Liver (tissue), 9 donors: ENCODE data around the gene NTNG1. TPM values are rescaled to one million over a fixed set of nuclear protein-coding genes. Genes with fewer than 3 reads are reported as not detected.

Experiments used
- DNase-seq: peaks from one replicate; pipeline ENCODE4 v3.0.0-alpha.2; 2017; ENCODE audit warnings: low spot score
- H3K27ac ChIP-seq, 2 donors: one replicate each; pipeline ENCODE4 v1.7.0; 2013; ENCODE audit warnings: inconsistent platforms in 2 of 2, low read length in 2 of 2, control low read depth in 1 of 2, low read depth in 1 of 2, mild to moderate bottlenecking in 1 of 2
- H3K27me3 ChIP-seq, 4 donors: one replicate each; pipeline versions ENCODE4 v1.6.1 to v1.7.0; 2013; ENCODE audit warnings: low read length in 3 of 4, inconsistent platforms in 1 of 4, mild to moderate bottlenecking in 1 of 4, moderate library complexity in 1 of 4; ENCODE audit not compliant: control insufficient read depth in 4 of 4, insufficient read depth in 4 of 4
- H3K36me3 ChIP-seq, 4 donors: one replicate each; pipeline versions ENCODE4 v1.6.1 to v1.7.0; 2013; ENCODE audit warnings: low read length in 3 of 4, mild to moderate bottlenecking in 3 of 4, low read depth in 1 of 4, moderate library complexity in 1 of 4; ENCODE audit not compliant: control insufficient read depth in 4 of 4, insufficient read depth in 3 of 4
- H3K4me1 ChIP-seq, 4 donors: one replicate each; pipeline versions ENCODE4 v1.6.1 to v1.7.0; 2013; ENCODE audit warnings: low read length in 3 of 4, mild to moderate bottlenecking in 3 of 4, moderate library complexity in 1 of 4; ENCODE audit not compliant: control insufficient read depth in 4 of 4, insufficient read depth in 4 of 4
- H3K4me3 ChIP-seq, 3 donors: one replicate each; pipeline versions ENCODE4 v1.6.1 to v1.7.0; 2013; ENCODE audit warnings: low read length in 3 of 3, control low read depth in 1 of 3, low read depth in 1 of 3, mild to moderate bottlenecking in 1 of 3
- H3K9ac ChIP-seq, 2 donors: one replicate each; pipeline ENCODE4 v1.7.0; 2013; ENCODE audit warnings: low read length in 2 of 2, mild to moderate bottlenecking in 2 of 2, moderate library complexity in 2 of 2, control low read depth in 1 of 2, low read depth in 1 of 2
- H3K9me3 ChIP-seq, 4 donors: one replicate each; pipeline versions ENCODE4 v1.6.1 to v1.7.0; 2013; ENCODE audit warnings: low read length in 3 of 4; ENCODE audit not compliant: control insufficient read depth in 4 of 4
- ATF3 ChIP-seq: IDR thresholded peaks from 2 replicates; pipeline ENCODE4 v1.6.1; 2016; ENCODE audit warnings: antibody characterized with exemption
- CTCF ChIP-seq: fragments of 150-350 bp; IDR thresholded peaks from 2 replicates; pipeline ENCODE4 v1.5.1; 2017; ENCODE audit warnings: improper control_type of control experiment, low read depth, low read length; ENCODE audit not compliant: missing input control
- EGR1 ChIP-seq, 2 donors: IDR thresholded peaks; 2 replicates each; pipeline ENCODE4 v1.6.1; 2016 to 2018; ENCODE audit warnings: antibody characterized with exemption in 2 of 2, low read depth in 2 of 2
- FOXA1 ChIP-seq: IDR thresholded peaks from 2 replicates; pipeline ENCODE4 v1.6.1; 2016; ENCODE audit warnings: antibody characterized with exemption
- FOXA2 ChIP-seq: IDR thresholded peaks from 2 replicates; pipeline ENCODE4 v1.6.1; 2016; ENCODE audit warnings: antibody characterized with exemption
- GABPA ChIP-seq, 2 donors: IDR thresholded peaks in 1 of 2; conservative IDR thresholded peaks in 1 of 2; 2 replicates each; pipeline ENCODE4 v1.6.1; 2016; ENCODE audit warnings: antibody characterized with exemption in 2 of 2, mild to moderate bottlenecking in 1 of 2, moderate library complexity in 1 of 2
- HNF4A ChIP-seq, 2 donors: conservative IDR thresholded peaks; 2 replicates each; pipeline ENCODE4 v1.6.1; 2016; ENCODE audit warnings: antibody characterized with exemption in 2 of 2, mild to moderate bottlenecking in 2 of 2
- HNF4G ChIP-seq: IDR thresholded peaks from 2 replicates; pipeline ENCODE4 v1.6.1; 2016; ENCODE audit warnings: antibody characterized with exemption
- JUND ChIP-seq, 2 donors: IDR thresholded peaks; 2 replicates each; pipeline ENCODE4 v1.6.1; 2016; ENCODE audit warnings: antibody characterized with exemption in 2 of 2
- MAX ChIP-seq: IDR thresholded peaks from 2 replicates; pipeline ENCODE4 v1.6.1; 2016; ENCODE audit warnings: antibody characterized with exemption
- NR2F2 ChIP-seq: IDR thresholded peaks from 2 replicates; pipeline ENCODE4 v1.6.1; 2016; ENCODE audit warnings: antibody characterized with exemption
- RAD21 ChIP-seq, 2 donors: IDR thresholded peaks; 2 replicates each; pipeline ENCODE4 v1.6.1; 2016; ENCODE audit warnings: antibody characterized with exemption in 2 of 2, mild to moderate bottlenecking in 2 of 2
- RXRA ChIP-seq, 2 donors: IDR thresholded peaks; 2 replicates each; pipeline ENCODE4 v1.6.1; 2017 to 2018; ENCODE audit warnings: antibody characterized with exemption in 2 of 2, mild to moderate bottlenecking in 1 of 2
- SP1 ChIP-seq: IDR thresholded peaks from 2 replicates; pipeline ENCODE4 v1.6.1; 2018; ENCODE audit warnings: antibody characterized with exemption, mild to moderate bottlenecking
- TAF1 ChIP-seq: conservative IDR thresholded peaks from 2 replicates; pipeline ENCODE4 v1.6.1; 2016; ENCODE audit warnings: antibody characterized with exemption, mild to moderate bottlenecking
- YY1 ChIP-seq: IDR thresholded peaks from 2 replicates; pipeline ENCODE4 v1.6.1; 2016; ENCODE audit warnings: antibody characterized with exemption, mild to moderate bottlenecking
- ZBTB33 ChIP-seq: IDR thresholded peaks from 2 replicates; pipeline ENCODE4 v1.6.1; 2016; ENCODE audit warnings: antibody characterized with exemption
- polyA plus RNA-seq, 2 donors: library from polyadenylated mRNA; stranded (reverse) in 1 of 2; unstranded in 1 of 2; fragments of 200-250 nt in 1 of 2; fragments of >200 nt in 1 of 2; fragmentation: Nextera tagmentation in 1 of 2; extraction: Ambion mirVana in 1 of 2; gene quantifications; one replicate each; pipeline versions ENCODE4 v1.2.1 to v1.2.3, GENCODE V29; 2013 to 2015
- total RNA-seq, 2 donors: library from RNA; depleted of rRNA; stranded (reverse); fragments of >200 nt; gene quantifications; one replicate each; pipeline ENCODE4 v1.2.3, GENCODE V29; 2014
- TF ChIP-seq, protein P1 (sequence below): IDR thresholded peaks from 2 replicates; pipeline ENCODE4 v1.6.1; 2016; ENCODE audit warnings: antibody characterized with exemption, mild to moderate bottlenecking
- donor health status: healthy.
- donor health status: healthy.
- donor health status: healthy.
- donor health status: healthy.
- donor health status: healthy.

Gene NTNG1
- total and polyA plus RNA-seq, 4 donors = under 0.01 TPM; not detected in 2

DNA sequence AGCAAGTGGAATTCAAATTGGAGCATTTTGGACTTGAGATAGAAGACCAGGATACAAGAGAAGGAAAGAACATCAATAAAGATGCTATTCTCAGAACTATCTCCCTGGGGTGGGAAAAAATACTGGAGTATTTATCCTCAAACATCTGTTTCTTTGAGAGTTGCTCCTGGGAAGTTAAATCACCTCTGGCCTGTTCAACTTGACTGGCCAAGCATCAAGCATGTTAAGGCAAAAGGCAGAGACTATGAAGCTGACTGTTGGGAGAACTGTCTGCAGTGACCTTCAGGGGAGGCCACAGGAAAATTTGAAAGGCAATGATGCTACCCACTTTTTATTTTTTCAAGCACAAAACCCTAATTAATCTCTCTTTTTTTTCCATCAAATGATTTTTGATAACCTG lies 239.0 kb downstream of the NTNG1 start:
- H3K27me3 ChIP-seq = no peaks in the 10 kb centered on the region
- no peaks in the 10 kb centered on the region for H3K4me1 ChIP-seq
- H3K9ac ChIP-seq = no peak overlapping the region
- no peak overlapping the region for H3K4me3 ChIP-seq
- no peaks in the 10 kb centered on the region for H3K9me3 ChIP-seq
- TF ChIP-seq RXRA (IDR thresholded peaks at IDR 0.05) (no peak), TAF1 (no peak), CTCF (no peak), ZBTB33 (no peak), RAD21 (IDR thresholded peaks at IDR 0.05) (no peak), NR2F2 (no peak), EGR1 (IDR thresholded peaks at IDR 0.05; ENCODE audit: low read depth in 2 of 2) (no peak), ATF3 (no peak), FOXA1 (no peak), YY1 (no peak), GABPA (IDR thresholded peaks at IDR 0.05 in 1 of 2, conservative IDR thresholded peaks at IDR 0.05 in 1 of 2) (no peak), HNF4A (conservative IDR thresholded peaks at IDR 0.05) (no peak), FOXA2 (no peak), SP1 (no peak), MAX (no peak), JUND (IDR thresholded peaks at IDR 0.05) (no peak), HNF4G (no peak)
- TF ChIP-seq, protein P1, sequence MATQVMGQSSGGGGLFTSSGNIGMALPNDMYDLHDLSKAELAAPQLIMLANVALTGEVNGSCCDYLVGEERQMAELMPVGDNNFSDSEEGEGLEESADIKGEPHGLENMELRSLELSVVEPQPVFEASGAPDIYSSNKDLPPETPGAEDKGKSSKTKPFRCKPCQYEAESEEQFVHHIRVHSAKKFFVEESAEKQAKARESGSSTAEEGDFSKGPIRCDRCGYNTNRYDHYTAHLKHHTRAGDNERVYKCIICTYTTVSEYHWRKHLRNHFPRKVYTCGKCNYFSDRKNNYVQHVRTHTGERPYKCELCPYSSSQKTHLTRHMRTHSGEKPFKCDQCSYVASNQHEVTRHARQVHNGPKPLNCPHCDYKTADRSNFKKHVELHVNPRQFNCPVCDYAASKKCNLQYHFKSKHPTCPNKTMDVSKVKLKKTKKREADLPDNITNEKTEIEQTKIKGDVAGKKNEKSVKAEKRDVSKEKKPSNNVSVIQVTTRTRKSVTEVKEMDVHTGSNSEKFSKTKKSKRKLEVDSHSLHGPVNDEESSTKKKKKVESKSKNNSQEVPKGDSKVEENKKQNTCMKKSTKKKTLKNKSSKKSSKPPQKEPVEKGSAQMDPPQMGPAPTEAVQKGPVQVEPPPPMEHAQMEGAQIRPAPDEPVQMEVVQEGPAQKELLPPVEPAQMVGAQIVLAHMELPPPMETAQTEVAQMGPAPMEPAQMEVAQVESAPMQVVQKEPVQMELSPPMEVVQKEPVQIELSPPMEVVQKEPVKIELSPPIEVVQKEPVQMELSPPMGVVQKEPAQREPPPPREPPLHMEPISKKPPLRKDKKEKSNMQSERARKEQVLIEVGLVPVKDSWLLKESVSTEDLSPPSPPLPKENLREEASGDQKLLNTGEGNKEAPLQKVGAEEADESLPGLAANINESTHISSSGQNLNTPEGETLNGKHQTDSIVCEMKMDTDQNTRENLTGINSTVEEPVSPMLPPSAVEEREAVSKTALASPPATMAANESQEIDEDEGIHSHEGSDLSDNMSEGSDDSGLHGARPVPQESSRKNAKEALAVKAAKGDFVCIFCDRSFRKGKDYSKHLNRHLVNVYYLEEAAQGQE = no peak
- H3K36me3 ChIP-seq = no peaks in the 10 kb centered on the region
- no peak overlapping the region for H3K27ac ChIP-seq
- DNase-seq = no peak
